GM19395 (cell line): ENCODE measurements around the gene TIMM44.

ENCODE experiments used
- ATAC-seq: cut with Tn5 transposase; IDR thresholded peaks from one replicate; pipeline ENCODE4 v1.9.1; 2021; ENCODE audit warnings: mild to moderate bottlenecking, moderate library complexity; ENCODE audit not compliant: unreplicated experiment

Gene TIMM44

GRCh38 chr19:7943444-7944176 lies at the start of gene TIMM44:
TIMM44 (minus strand) TSS chr19:7943666; CDS start chr19:7943651, 15 bp downstream.
- peak; percentile 94 for ATAC-seq

- no peak for ATAC-seq
Measured at GRCh38 chr19:7992575-7992974, 49.1 kb upstream of the TIMM44 start.

- ATAC-seq, result no peak
Measured at GRCh38 chr19:7989071-7989575, 45.7 kb upstream of the TIMM44 start.

GRCh38 chr19:7988307-7988706 lies 44.8 kb upstream of the TIMM44 start:
- no peak for ATAC-seq

DNA sequence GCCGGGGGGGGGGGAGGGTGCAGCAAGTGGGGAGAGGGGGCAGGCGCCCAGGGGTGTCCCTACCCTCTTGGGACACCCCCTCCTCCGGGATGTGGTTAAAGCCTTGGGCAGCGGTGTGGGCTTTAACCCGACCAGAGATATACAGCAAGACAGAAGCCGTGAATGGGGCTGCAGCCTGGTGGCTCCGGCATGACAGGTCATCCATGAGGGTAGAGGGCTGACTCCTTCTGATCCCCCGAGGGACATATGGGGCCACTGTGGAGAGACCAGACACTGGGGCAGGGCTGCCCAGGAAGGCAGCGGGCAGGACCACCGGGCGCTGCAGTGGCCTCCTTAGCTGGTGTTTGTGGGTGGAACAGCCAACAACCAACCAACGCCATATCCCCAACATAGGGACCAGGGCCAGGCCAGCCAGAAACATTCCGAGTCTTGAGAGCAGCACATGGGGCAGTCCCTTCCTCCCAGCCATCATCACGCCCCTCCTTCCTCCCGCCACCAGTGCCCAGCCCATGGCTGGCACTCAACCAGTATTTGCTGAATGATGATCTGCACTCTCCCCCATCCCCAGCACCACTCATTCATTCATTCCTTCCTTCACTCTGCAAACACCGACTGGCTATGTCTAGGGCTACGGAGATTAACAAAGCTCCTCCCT lies 43.8 kb upstream of the TIMM44 start:
- no peak for ATAC-seq

GRCh38 chr19:7986321-7987113 lies 43.1 kb upstream of the TIMM44 start:
- ATAC-seq, result no peak

GRCh38 chr19:7985481-7985911 lies 42.0 kb upstream of the TIMM44 start:
- ATAC-seq, result no peak

GRCh38 chr19:7983995-7984837 lies 40.8 kb upstream of the TIMM44 start:
- ATAC-seq, result no peak

DNA sequence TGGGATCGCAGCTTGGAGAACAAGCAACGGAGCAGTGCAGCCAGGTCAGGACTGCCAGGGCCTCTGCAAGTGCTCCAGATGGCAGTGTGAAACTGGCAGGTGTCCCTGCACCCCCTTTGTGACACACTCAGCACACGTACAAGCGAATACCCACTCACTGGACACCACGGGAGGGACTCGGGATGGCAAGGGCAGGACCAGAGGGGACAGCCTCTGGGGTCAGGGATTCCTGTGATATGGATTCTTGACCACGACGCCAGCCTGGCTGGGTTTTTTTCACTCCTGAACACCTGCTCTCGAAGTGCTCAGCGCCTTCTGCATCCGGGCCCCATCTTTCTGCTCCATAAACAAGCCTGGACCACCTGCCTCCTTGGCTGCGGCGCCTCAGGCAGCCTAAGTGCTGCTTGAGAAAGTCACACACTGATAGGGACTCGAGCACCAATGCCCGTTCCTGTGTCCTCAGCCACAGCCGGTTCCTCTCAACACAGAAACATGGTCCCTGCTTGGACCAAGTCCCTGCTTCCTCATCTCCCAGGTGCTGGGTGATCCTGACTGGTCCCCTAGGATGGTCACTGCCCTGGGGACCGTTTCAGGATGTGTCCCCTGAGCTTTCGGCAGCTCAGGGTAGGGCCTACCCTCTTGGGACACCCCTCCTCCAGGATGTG lies 40.0 kb upstream of the TIMM44 start:
- ATAC-seq, result no peak

GRCh38 chr19:7982651-7983099 lies 39.2 kb upstream of the TIMM44 start:
- ATAC-seq, result no peak

DNA sequence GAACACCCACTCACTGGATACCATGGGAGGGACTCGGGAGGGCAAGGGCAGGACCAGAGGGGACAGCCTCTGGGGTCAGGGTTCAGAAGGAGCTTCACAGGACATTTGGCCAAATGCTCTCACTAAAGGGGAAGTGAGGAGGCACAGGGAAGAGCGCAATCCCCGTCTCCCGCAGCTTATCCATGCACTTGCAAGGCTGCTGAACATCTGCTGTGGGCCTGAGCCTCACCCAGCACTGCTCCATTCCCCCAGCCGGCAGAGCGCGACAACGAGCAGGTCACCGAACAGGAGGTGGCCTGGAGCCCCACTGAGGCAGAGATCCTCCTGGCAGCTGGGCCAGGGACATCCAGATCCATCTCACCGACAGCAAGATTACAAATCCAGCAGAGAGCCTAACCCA lies 38.6 kb upstream of the TIMM44 start:
- ATAC-seq, result no peak

- ATAC-seq, result no peak
Measured at GRCh38 chr19:7981661-7982060, 38.2 kb upstream of the TIMM44 start.

DNA sequence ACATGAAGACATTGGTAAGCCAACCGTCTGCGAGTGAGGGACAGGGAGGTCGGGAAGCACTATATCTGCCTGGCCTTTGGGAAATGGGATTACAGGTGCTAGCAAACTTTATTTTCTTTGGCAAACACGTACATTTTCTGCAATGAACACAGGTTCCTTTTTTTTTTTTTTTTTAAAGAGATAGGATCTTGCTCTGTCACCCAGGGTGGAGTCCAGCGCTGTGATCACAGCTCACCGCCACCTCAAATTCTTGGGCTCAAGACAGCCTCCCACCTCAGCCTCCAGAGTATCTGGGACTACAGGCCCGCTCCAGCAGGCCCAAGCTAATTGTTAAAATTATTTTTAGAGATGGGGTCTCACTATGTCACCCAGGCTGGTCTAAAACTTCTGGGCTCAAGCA lies 37.7 kb upstream of the TIMM44 start:
- no peak for ATAC-seq

DNA sequence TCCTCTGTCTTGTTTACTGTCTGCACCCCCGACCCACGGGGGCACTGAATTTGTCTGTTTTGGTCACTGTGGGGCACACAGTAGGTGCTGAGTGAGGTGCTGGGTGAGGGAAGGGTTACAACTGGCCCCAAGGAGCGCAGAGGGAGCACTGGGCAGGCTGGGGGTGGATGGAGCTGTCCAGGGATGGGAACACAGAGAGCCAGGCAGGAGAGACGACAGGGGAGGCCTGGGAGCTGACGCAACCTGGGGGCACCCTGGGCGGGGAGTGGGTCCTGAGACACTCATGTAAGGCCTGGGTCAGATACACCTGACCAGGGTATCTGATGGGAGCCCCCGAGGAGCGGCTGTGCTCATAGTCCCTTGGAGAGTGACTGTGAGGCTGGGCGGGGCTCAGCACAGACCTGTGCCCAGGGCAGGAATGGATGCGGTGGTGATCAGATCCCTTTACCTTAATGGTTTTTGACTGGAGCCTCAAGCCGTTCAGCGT lies 37.2 kb upstream of the TIMM44 start:
- ATAC-seq, result no peak

GRCh38 chr19:7980168-7980567 lies 36.7 kb upstream of the TIMM44 start:
- ATAC-seq, result no peak

DNA sequence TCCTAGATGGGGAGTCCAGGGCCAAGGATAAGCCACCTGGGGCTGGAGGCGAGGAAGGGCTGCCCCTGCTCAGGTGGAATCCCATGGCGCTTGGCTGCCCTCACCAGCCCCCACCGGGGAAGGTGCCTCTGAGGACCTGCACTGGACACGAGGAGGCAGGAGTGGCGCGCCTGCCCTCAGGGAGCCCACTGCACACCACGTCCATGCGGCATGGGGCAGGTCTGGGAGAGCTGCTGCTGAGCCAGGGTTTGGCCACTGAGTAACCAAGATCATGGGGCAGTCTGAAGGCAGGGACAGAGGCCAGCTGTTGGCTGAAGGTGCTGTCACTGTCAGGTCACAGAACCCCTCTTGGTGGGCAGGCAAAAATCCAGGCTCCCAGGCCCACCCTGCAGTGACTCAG lies 36.1 kb upstream of the TIMM44 start:
- no peak for ATAC-seq

DNA sequence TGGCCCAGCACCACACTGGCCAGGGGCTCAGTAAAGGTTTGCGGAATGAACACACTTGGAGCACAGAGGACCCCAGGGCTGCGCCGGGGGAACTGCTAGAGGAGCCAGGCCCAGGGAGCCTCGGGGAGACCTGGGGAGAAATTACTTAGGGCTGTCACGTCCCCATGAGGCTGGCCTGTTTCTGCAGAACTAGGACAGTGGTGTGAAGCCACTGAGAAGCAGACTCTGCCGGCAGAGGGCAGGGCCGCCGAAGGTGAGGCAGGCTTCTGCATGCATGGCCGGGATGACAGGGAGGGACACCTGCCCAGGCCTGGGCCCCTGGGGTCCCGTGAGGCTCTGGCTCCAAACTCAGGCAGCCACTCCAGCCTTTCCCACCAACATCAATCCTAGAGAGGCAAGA lies 35.5 kb upstream of the TIMM44 start:
- no peak for ATAC-seq

DNA sequence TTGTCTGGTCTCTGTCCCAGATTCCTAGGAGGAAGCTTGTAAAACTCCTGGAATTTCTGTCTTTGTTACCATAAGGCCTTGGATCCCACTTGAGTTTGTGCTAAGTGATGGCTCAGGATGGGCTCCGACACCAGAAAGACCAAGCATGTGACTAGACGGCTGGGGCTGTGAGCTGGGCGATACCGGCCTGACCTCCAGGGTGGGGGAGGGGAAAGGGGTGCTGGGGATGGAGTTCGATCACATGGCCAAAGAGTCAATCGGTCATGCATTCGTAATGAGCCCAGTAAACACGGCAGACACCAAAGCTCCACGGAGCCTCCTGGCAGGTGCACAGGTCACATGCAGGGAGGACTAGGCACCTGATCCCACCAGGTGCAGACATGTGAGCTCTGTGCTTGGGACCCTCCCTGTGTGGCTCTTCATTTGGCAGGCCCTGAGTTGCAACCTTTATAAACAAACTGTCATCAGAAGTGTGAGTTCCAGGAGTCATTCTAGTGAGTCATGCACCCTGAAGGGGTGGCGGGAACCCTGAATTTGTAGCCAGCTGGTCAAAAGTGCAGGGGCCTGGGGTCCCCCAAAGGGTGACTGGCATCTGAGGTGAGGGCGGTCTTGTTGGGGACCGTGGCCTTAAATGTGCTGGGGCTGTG lies 34.8 kb upstream of the TIMM44 start:
- ATAC-seq, result no peak

- no peak for ATAC-seq
Measured at GRCh38 chr19:7977723-7978040, 34.2 kb upstream of the TIMM44 start.
